ENCODE measurements around the gene PREX1.
A peak's percentile ranks its signal among the peaks of the same experiment; 100 is the strongest.

PREX1 gene

DNA sequence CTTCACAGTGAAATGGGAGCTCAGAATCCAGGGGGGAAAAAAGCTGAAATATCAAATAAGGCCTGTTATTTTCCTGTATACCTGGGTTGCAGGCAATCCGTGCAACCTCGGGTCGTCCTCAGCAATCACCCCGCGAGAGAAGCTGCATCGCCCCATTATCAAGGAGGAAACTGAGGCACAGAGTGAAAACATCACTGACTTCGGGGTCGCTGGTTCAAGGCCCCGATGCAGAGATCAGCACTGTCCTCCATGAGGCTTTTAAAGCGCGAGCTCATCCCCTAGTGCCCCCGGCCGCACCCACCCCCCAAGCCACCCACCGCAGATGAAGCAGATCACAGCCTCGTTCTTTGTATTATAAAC lies 203.9 kb downstream of the PREX1 start:
- DNase-seq (ENCODE audit: low spot score) = no peak
- no peaks in the 10 kb centered on the region for H3K36me3 ChIP-seq (ENCODE audit: low read depth)
- TF ChIP-seq, protein P1, sequence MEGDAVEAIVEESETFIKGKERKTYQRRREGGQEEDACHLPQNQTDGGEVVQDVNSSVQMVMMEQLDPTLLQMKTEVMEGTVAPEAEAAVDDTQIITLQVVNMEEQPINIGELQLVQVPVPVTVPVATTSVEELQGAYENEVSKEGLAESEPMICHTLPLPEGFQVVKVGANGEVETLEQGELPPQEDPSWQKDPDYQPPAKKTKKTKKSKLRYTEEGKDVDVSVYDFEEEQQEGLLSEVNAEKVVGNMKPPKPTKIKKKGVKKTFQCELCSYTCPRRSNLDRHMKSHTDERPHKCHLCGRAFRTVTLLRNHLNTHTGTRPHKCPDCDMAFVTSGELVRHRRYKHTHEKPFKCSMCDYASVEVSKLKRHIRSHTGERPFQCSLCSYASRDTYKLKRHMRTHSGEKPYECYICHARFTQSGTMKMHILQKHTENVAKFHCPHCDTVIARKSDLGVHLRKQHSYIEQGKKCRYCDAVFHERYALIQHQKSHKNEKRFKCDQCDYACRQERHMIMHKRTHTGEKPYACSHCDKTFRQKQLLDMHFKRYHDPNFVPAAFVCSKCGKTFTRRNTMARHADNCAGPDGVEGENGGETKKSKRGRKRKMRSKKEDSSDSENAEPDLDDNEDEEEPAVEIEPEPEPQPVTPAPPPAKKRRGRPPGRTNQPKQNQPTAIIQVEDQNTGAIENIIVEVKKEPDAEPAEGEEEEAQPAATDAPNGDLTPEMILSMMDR (IDR thresholded peaks at IDR 0.05; ENCODE audit: poor library complexity, severe bottlenecking) = no peak

DNA sequence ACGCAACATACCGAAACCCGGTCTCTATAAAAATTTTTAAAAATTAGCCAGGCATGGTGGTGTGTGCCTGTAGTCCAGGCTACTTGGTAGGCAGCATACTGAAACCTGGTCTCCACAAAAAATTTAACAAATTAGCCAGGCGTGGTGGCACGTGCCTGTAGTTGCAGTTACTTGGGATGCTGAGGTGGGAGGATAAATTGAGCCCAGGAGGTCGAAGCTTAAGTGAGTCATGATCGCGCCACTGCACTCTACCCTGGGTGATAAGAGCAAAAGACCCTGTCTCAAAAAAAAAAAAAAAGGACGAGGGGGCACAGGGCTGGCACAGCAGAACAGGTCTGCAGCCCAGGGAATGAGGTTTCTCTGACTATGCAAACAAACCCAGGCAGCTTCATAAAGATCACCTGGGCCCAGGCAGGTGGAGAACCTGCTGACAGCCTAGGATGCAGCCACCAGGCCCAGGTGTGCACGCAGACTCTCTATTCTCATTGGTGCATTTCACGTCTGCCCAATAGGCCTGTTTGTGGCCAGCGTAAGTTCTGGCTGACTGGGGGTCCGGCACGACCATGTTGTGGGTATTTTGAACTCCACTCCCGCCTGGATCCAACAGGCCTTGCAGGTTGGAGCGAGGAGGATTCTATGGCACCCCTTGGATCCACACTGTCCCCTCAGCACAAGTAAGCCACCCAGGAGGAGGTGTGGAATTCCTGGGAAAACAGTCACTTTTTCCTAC lies 204.5 kb downstream of the PREX1 start:
- ATAC-seq (ENCODE audit: low read depth) (no peak), DNase-seq (ENCODE audit: low spot score) (no peak)
- Histone ChIP-seq H3K4me3 (ENCODE audit: severe bottlenecking) (no peak overlapping the region), H3K27me3 (ENCODE audit: insufficient read depth, poor library complexity, severe bottlenecking) (no peaks in the 10 kb centered on the region), H3K4me1 (ENCODE audit: insufficient read depth, poor library complexity, severe bottlenecking) (peaks cover 15% of the 10 kb centered on the region), H3K36me3 (ENCODE audit: low read depth) (no peaks in the 10 kb centered on the region), H3K9me3 (ENCODE audit: severe bottlenecking) (no peaks in the 10 kb centered on the region), H3K27ac (ENCODE audit: poor library complexity, severe bottlenecking) (no peak overlapping the region)
- TF ChIP-seq, protein P1 (IDR thresholded peaks at IDR 0.05; ENCODE audit: poor library complexity, severe bottlenecking) = no peak

More for the DNA sequence above, 203.9 kb downstream of the PREX1 start:
- Histone ChIP-seq H3K4me1 (ENCODE audit: insufficient read depth, poor library complexity, severe bottlenecking) (peaks cover 15% of the 10 kb centered on the region), H3K27ac (ENCODE audit: poor library complexity, severe bottlenecking) (no peak overlapping the region), H3K9me3 (ENCODE audit: severe bottlenecking) (no peaks in the 10 kb centered on the region), H3K4me3 (ENCODE audit: severe bottlenecking) (no peak overlapping the region), H3K27me3 (ENCODE audit: insufficient read depth, poor library complexity, severe bottlenecking) (no peaks in the 10 kb centered on the region)
- no peak for ATAC-seq (ENCODE audit: low read depth)

DNA sequence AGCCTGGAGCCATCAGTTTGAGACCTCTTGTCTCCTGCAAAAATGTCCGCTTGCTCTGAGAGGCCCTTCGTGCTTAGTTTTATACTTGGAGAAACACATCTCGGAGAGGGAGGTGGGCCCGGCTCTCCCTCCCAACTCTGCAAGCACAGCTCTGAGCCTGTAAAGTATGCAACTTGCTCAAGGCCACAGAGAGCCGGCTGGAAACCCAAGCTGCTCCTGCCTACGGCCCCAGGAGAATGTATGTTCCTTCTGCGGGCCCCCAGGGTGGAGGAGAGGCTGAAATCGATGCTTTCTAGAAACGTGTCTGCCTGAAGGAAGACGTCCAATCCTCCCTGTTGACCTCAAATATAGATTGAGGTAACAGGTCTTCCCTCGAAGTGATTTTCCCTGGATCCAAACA lies 205.4 kb downstream of the PREX1 start:
- H3K9me3 ChIP-seq (ENCODE audit: severe bottlenecking) = no peaks in the 10 kb centered on the region
- peaks cover 15% of the 10 kb centered on the region for H3K4me1 ChIP-seq (ENCODE audit: insufficient read depth, poor library complexity, severe bottlenecking)
- no peaks in the 10 kb centered on the region for H3K27me3 ChIP-seq (ENCODE audit: insufficient read depth, poor library complexity, severe bottlenecking)
- no peak overlapping the region for H3K27ac ChIP-seq (ENCODE audit: poor library complexity, severe bottlenecking)
- DNase-seq (ENCODE audit: low spot score) (no peak), ATAC-seq (ENCODE audit: low read depth) (no peak)
- no peaks in the 10 kb centered on the region for H3K36me3 ChIP-seq (ENCODE audit: low read depth)
- no peak overlapping the region for H3K4me3 ChIP-seq (ENCODE audit: severe bottlenecking)
- TF ChIP-seq, protein P1 (IDR thresholded peaks at IDR 0.05; ENCODE audit: poor library complexity, severe bottlenecking) = no peak

DNA sequence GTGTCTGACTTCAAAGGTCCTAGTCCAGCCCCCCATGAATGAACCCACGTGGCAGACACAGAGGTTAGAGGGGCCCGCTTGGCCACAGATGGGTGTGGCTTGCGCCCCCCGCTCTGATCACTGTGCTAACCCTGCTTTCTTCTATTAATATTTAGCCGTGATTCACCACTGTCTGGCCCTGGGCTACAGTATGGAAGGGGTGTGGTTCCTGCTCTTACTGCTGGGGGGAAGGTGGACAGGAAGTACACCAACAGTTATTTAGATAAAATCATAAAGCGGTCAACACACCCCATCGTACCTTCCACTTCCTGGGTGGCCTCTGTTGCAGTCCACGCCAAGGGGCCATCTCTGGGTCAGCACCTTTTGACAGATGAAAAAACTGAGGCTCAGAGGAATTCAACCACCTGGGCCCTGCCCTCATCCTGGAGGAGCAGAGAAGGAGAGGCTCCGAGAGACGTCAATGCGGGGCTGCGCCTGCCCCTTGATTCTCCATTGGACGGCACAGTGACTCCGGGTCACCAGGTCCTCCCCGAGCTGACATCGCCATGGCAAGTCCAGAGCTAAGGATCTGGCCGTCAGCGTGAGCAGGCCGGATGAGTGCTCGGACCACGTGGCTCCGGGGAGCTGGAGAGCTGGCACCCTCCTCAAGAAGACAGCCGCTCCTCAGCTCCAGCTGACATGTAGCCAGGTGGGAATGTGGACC lies 206.3 kb downstream of the PREX1 start:
- peak; percentile 78 for ATAC-seq (ENCODE audit: low read depth)

More for the DNA sequence above, 206.3 kb downstream of the PREX1 start:
- Histone ChIP-seq H3K4me1 (ENCODE audit: insufficient read depth, poor library complexity, severe bottlenecking) (peaks cover 15% of the 10 kb centered on the region), H3K9me3 (ENCODE audit: severe bottlenecking) (no peaks in the 10 kb centered on the region), H3K4me3 (ENCODE audit: severe bottlenecking) (no peak overlapping the region), H3K36me3 (ENCODE audit: low read depth) (no peaks in the 10 kb centered on the region), H3K27me3 (ENCODE audit: insufficient read depth, poor library complexity, severe bottlenecking) (no peaks in the 10 kb centered on the region), H3K27ac (ENCODE audit: poor library complexity, severe bottlenecking) (peak overlapping the region; percentile 54)
- no peak for DNase-seq (ENCODE audit: low spot score)
- TF ChIP-seq, protein P1 (IDR thresholded peaks at IDR 0.05; ENCODE audit: poor library complexity, severe bottlenecking) = no peak
